GM18499 (cell line): ENCODE measurements around the gene EIF2A.
"Not testable (repeated sequence)": the region's sequence is repeated elsewhere in the genome, so short reads cannot be mapped to it uniquely, and the experiment has no call there.

Source experiments
- ATAC-seq: cut with Tn5 transposase; IDR thresholded peaks from one replicate; pipeline ENCODE4 v1.9.1; 2021; ENCODE audit warnings: moderate number of reproducible peaks; ENCODE audit not compliant: insufficient read depth, unreplicated experiment

EIF2A gene

GRCh38 chr3:150599611-150600297 lies 53.2 kb downstream of the EIF2A start:
- no peak for ATAC-seq

- not testable (repeated sequence) for ATAC-seq
Measured at GRCh38 chr3:150600647-150601530, 54.3 kb downstream of the EIF2A start.

GRCh38 chr3:150602426-150603152 lies 56.0 kb downstream of the EIF2A start:
- peak; percentile 0 for ATAC-seq

- peak; percentile 36 for ATAC-seq
Measured at GRCh38 chr3:150603153-150603979, 56.8 kb downstream of the EIF2A start, which contains the start of gene SELENOT. Gene SELENOT, plus strand, starts transcription at chr3:150603321. Its CDS starts 42 bp downstream, at chr3:150603363.

- no peak for ATAC-seq
Measured at GRCh38 chr3:150603980-150604319, 57.4 kb downstream of the EIF2A start.

GRCh38 chr3:150605998-150606641 lies 59.5 kb downstream of the EIF2A start:
- ATAC-seq, result no peak

- ATAC-seq, result no peak
Measured at GRCh38 chr3:150607267-150608065, 60.9 kb downstream of the EIF2A start.

- ATAC-seq, result no peak
Measured at GRCh38 chr3:150609988-150610387, 63.4 kb downstream of the EIF2A start.

GRCh38 chr3:150610785-150611184 lies 64.2 kb downstream of the EIF2A start:
- no peak for ATAC-seq

GRCh38 chr3:150611666-150612065 lies 65.1 kb downstream of the EIF2A start:
- ATAC-seq, result no peak

GRCh38 chr3:150612494-150612893 lies 65.9 kb downstream of the EIF2A start:
- ATAC-seq, result no peak

- no peak for ATAC-seq
Measured at GRCh38 chr3:150613034-150613433, 66.4 kb downstream of the EIF2A start.

GRCh38 chr3:150613709-150614480 lies 67.3 kb downstream of the EIF2A start:
- no peak for ATAC-seq

- no peak for ATAC-seq
Measured at GRCh38 chr3:150620002-150620689, 73.6 kb downstream of the EIF2A start.

GRCh38 chr3:150622955-150623354 lies 76.4 kb downstream of the EIF2A start:
- not testable (repeated sequence) for ATAC-seq

- ATAC-seq, result no peak
Measured at GRCh38 chr3:150623945-150624344, 77.4 kb downstream of the EIF2A start.

GRCh38 chr3:150626148-150626930 lies 79.8 kb downstream of the EIF2A start:
- no peak for ATAC-seq
